AG10803 (cell line): ENCODE data around the gene ERVK3-1.
A peak's percentile ranks its signal among the peaks of the same experiment; 100 is the strongest.

Experiments
- DNase-seq: peaks from one replicate; pipeline ENCODE4 v3.0.0; 2010; ENCODE audit warnings: low read depth
- H3K4me3 ChIP-seq: 2 replicates; pipeline ENCODE4 v1.5.1; 2011; ENCODE audit warnings: mild to moderate bottlenecking, low read length, control low read depth
- CTCF ChIP-seq: conservative IDR thresholded peaks from 2 replicates; pipeline ENCODE4 v1.5.1; 2011; ENCODE audit warnings: mild to moderate bottlenecking, low read length, control low read depth, inconsistent platforms

ERVK3-1 gene

GRCh38 chr19:58274771-58275201 lies 30.4 kb upstream of the ERVK3-1 start:
- DNase-seq: no peak
- no peak overlapping the region for H3K4me3 ChIP-seq
- TF ChIP-seq CTCF: no peak

GRCh38 chr19:58275564-58275963 lies 29.6 kb upstream of the ERVK3-1 start:
- no peak for DNase-seq
- no peak overlapping the region for H3K4me3 ChIP-seq
- TF ChIP-seq CTCF: no peak

- DNase-seq: no peak
- TF ChIP-seq CTCF: no peak
- H3K4me3 ChIP-seq: no peak overlapping the region
These were observed 28.0 kb upstream of the ERVK3-1 start for GRCh38 chr19:58277197-58277596.

GRCh38 chr19:58277748-58278540 lies 27.2 kb upstream of the ERVK3-1 start:
- no peak for DNase-seq
- no peak for TF ChIP-seq CTCF
- peak overlapping the region; percentile 92 for H3K4me3 ChIP-seq

GRCh38 chr19:58278541-58279041 lies 26.6 kb upstream of the ERVK3-1 start, which contains the start of gene ZNF8:
ZNF8 (plus strand) TSS chr19:58278955; CDS start chr19:58279082, 127 bp downstream.
- peak within 1 kb of the TSS; percentile 92 for H3K4me3 ChIP-seq
- DNase-seq: peak; percentile 96

GRCh38 chr19:58279042-58279924 lies 25.9 kb upstream of the ERVK3-1 start:
- DNase-seq: peak; percentile 42
- no peak for TF ChIP-seq CTCF
- peak overlapping the region; percentile 92 for H3K4me3 ChIP-seq

More at GRCh38 chr19:58278541-58279041, 26.6 kb upstream of the ERVK3-1 start, which contains the start of gene ZNF8:
- TF ChIP-seq CTCF: 0 out of 2 replicates have a peak, but pooled peaks have one; percentile 8
